CD4-positive, CD25-positive, alpha-beta regulatory T cell (primary cell): ENCODE data around the gene APH1B. TPM values are rescaled to one million over a fixed set of nuclear protein-coding genes. Genes with fewer than 3 reads are reported as not detected.
A peak's percentile ranks its signal among the peaks of the same experiment; 100 is the strongest.
"Not testable (repeated sequence)": the region's sequence is repeated elsewhere in the genome, so short reads cannot be mapped to it uniquely, and the experiment has no call there.

Source experiments
- ATAC-seq, 2 donors: fragments of 150-1000 bp; cut with Tn5 transposase; one replicate each; pipeline ENCODE4 v1.10.0; 2021; ENCODE audit warnings: low read depth in 2 of 2, moderate number of reproducible peaks in 2 of 2, moderate library complexity in 1 of 2
- DNase-seq, 3 donors: peaks; one replicate each; pipeline versions ENCODE4 v3.0.0 to v3.0.0-alpha.2; 2012 to 2022; ENCODE audit warnings: mixed read lengths in 1 of 3
- H3K27ac ChIP-seq: one replicate; pipeline ENCODE4 v1.7.0; 2013; ENCODE audit warnings: mild to moderate bottlenecking, low read length; ENCODE audit not compliant: insufficient read depth, poor library complexity, severe bottlenecking
- H3K27me3 ChIP-seq: one replicate; pipeline ENCODE4 v1.7.0; 2013; ENCODE audit warnings: low read length; ENCODE audit not compliant: control insufficient read depth, insufficient read depth
- H3K36me3 ChIP-seq: one replicate; pipeline ENCODE4 v1.7.0; 2013; ENCODE audit warnings: mild to moderate bottlenecking, low read length, moderate library complexity; ENCODE audit not compliant: control insufficient read depth, insufficient read depth
- H3K4me1 ChIP-seq: 2 replicates; pipeline ENCODE4 v1.7.0; 2013; ENCODE audit warnings: mild to moderate bottlenecking, low read length; ENCODE audit not compliant: insufficient read depth, control insufficient read depth, poor library complexity, severe bottlenecking
- H3K4me3 ChIP-seq: one replicate; pipeline ENCODE4 v1.7.0; 2013; ENCODE audit warnings: low read depth, mild to moderate bottlenecking, low read length, moderate library complexity
- H3K9me3 ChIP-seq, 2 experiments: 1 replicate in 1 of 2; 2 replicates in 1 of 2; pipeline ENCODE4 v1.7.0; 2013; ENCODE audit warnings: low read length in 2 of 2, mild to moderate bottlenecking in 1 of 2, moderate library complexity in 1 of 2; ENCODE audit not compliant: control insufficient read depth in 2 of 2
- H3K27ac Mint-ChIP-seq, 3 donors: one replicate each; pipeline ENCODE4 v1.8.0; 2020 to 2022; ENCODE audit warnings: mild to moderate bottlenecking in 3 of 3, mixed read lengths in 3 of 3, moderate library complexity in 2 of 3
- H3K27me3 Mint-ChIP-seq: one replicate; pipeline ENCODE4 v1.8.0; 2022; ENCODE audit warnings: mild to moderate bottlenecking, mixed read lengths
- H3K36me3 Mint-ChIP-seq: one replicate; pipeline ENCODE4 v1.8.0; 2020; ENCODE audit warnings: mixed read lengths
- H3K4me1 Mint-ChIP-seq, 4 donors: one replicate each; pipeline ENCODE4 v1.8.0; 2020 to 2022; ENCODE audit warnings: mixed read lengths in 4 of 4, mild to moderate bottlenecking in 1 of 4
- H3K4me3 Mint-ChIP-seq, 4 donors: one replicate each; pipeline ENCODE4 v1.8.0; 2020 to 2022; ENCODE audit warnings: mild to moderate bottlenecking in 4 of 4, mixed read lengths in 4 of 4, moderate library complexity in 3 of 4
- H3K9me3 Mint-ChIP-seq, 7 donors: one replicate each; pipeline ENCODE4 v1.8.0; 2020 to 2022; ENCODE audit warnings: mixed read lengths in 7 of 7, mild to moderate bottlenecking in 3 of 7, moderate library complexity in 2 of 7
- polyA plus RNA-seq, 4 donors: library from polyadenylated mRNA; unstranded; fragments of 300-500 nt; fragmentation: Illumina TruSeq; gene quantifications; one replicate each; pipeline ENCODE4 v1.2.3, GENCODE V29; 2021
- total RNA-seq: library from RNA; stranded (reverse); gene quantifications from one replicate; pipeline ENCODE4 v1.2.3, GENCODE V29; 2022

Gene APH1B
- total and polyA plus RNA-seq, 5 donors from 2014 or later: 9.1 to 19.0 (median 13.7) TPM

DNA sequence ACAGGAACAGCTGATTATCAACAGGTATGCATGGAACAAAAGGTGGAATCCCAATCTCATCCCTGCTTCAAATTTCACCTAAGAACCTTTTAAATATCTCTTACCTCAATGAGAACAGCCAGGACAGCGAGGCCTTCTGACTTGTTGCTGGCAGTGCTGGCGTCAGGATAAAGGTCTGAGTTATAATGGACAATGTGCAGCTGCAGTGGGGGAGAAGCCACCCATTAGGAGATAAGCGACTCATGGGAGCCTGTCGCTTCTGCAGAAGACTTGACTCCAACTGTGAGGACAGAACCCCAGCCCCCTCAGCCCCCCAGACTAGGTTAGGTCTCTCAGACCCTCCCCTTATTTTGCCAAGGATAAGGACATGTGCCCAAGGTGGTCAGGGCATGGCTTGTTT, 64.5 kb downstream of the APH1B start:
- no peak overlapping the region for H3K4me3 ChIP-seq
- ATAC-seq (no peak), DNase-seq (no peak)
- Mint-ChIP-seq H3K4me1 (peaks cover 0 to 5% (median 0%) of the 10 kb centered on the region in 4 donors), H3K36me3 (no peaks in the 10 kb centered on the region), H3K4me3 (no peak overlapping the region), H3K27ac (no peak overlapping the region), H3K9me3 (peaks cover 0 to 1% (median 0%) of the 10 kb centered on the region in 7 donors), H3K27me3 (peaks cover 14% of the 10 kb centered on the region)
- no peaks in the 10 kb centered on the region for H3K9me3 ChIP-seq
- H3K27me3 ChIP-seq: no peaks in the 10 kb centered on the region
- no peaks in the 10 kb centered on the region for H3K4me1 ChIP-seq
- H3K27ac ChIP-seq: no peak overlapping the region
- H3K36me3 ChIP-seq: no peaks in the 10 kb centered on the region

GRCh38 chr15:63342996-63343562, 65.7 kb downstream of the APH1B start:
- not testable (repeated sequence) for H3K36me3 Mint-ChIP-seq, H3K27ac Mint-ChIP-seq, H3K27ac ChIP-seq, H3K4me1 Mint-ChIP-seq, H3K4me3 Mint-ChIP-seq, DNase-seq, ATAC-seq, H3K9me3 Mint-ChIP-seq, H3K36me3 ChIP-seq, H3K27me3 ChIP-seq, H3K4me3 ChIP-seq, H3K4me1 ChIP-seq, H3K9me3 ChIP-seq
- peaks cover 14% of the 10 kb centered on the region for H3K27me3 Mint-ChIP-seq

DNA sequence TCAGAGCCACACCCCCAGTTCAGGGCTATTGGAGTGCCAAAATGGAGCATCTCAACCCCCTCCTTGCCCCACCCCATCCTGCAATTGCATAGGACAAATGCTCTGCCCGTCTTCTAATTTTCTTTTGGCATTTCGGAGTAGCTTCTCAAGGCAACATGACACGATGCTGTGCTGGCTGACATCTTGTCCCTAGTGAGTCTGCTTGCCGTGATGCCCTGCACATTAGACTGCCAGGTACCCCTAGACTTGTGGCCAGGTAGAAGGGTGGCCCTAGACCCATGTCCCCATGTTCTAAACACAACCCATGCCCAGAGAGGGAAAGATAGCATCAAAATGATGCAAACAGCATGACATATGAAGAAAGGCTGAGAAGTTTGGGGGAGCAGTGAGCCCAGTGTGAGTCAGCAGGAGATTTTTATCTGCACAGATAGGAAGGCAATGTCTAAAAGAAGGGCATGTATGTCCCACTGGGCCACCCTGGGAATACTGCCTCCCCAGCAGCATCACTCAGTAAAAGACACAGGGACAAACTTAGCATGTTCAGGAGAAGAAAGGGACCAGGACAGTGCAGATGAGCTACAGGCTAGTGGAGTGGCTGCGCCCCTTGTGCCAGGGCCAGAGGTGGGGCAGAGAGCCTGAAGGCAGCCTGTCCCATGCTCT, 67.5 kb downstream of the APH1B start:
- no peak overlapping the region for H3K4me3 Mint-ChIP-seq
- no peaks in the 10 kb centered on the region for H3K36me3 Mint-ChIP-seq
- H3K4me1 Mint-ChIP-seq: peaks cover 0 to 5% (median 0%) of the 10 kb centered on the region in 4 donors
- H3K4me1 ChIP-seq: no peaks in the 10 kb centered on the region
- H3K36me3 ChIP-seq: no peaks in the 10 kb centered on the region
- no peak overlapping the region for H3K27ac Mint-ChIP-seq
- no peaks in the 10 kb centered on the region for H3K9me3 ChIP-seq
- peaks cover 14% of the 10 kb centered on the region for H3K27me3 Mint-ChIP-seq
- H3K4me3 ChIP-seq: no peak overlapping the region
- peaks cover 0 to 1% (median 0%) of the 10 kb centered on the region in 7 donors for H3K9me3 Mint-ChIP-seq
- no peaks in the 10 kb centered on the region for H3K27me3 ChIP-seq
- no peak for DNase-seq
- H3K27ac ChIP-seq: no peak overlapping the region
- ATAC-seq: no peak

DNA sequence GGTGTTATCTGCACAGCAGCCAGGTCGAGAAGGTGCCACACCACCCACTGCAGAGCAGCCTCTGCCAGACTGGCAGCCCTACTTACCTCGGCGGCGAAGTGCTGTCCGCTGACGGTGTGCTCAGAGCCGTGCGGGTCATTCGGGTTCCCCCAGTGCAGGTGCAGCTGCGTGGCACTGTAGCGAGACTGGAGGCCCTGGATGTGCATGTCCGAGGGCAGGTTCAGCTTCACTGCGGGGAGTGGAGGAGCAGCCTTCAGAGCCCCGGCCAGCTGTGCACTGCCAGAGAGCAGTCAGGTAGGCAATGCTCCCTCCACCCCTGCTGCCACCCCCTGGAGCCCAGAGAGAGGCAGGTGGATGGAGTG, 68.0 kb downstream of the APH1B start:
- no peak for ATAC-seq
- H3K9me3 Mint-ChIP-seq: peaks cover 0 to 1% (median 0%) of the 10 kb centered on the region in 7 donors
- peaks cover 0 to 5% (median 0%) of the 10 kb centered on the region in 4 donors for H3K4me1 Mint-ChIP-seq
- Histone ChIP-seq H3K36me3 (no peaks in the 10 kb centered on the region), H3K9me3 (no peaks in the 10 kb centered on the region), H3K27me3 (no peaks in the 10 kb centered on the region), H3K4me3 (no peak overlapping the region), H3K4me1 (no peaks in the 10 kb centered on the region), H3K27ac (no peak overlapping the region)
- no peak overlapping the region for H3K4me3 Mint-ChIP-seq
- no peak overlapping the region for H3K27ac Mint-ChIP-seq
- H3K27me3 Mint-ChIP-seq: peaks cover 14% of the 10 kb centered on the region
- H3K36me3 Mint-ChIP-seq: no peaks in the 10 kb centered on the region
- no peak for DNase-seq

DNA sequence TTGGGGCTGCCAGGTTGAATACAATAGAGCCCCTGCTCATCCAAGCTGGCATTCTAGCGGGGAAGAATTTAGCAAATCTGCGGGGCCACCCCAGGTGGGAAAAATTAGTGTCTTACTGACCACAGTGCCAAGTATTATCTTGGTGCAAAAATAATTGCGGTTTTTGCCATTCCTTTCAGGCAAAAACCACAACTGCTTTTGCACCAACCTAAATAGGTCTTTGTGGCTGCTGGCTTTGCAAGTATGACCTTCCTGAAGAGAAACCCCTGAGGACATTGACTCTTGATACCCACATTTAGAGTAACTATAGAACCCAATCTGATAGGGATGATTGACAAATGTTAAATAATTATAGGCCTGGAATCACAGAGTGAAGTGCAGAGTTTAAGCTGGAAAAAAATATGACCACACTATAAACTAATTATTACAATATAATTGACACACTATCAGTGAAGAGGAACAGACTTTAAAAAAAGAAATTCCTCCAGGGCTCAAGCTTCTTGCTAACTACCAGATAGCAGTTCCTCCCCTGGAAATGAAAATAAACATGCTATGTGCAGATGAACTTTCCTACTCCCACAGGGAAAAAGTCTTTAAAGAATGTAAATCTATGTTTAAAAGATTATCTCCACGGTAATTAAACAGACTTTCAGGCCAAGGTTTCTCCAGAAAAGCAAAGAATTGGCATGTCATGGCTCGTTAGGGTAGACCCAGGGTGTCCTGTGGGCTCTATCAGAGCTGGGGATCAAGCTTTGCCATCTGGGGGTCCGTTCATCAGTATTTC, 69.9 kb downstream of the APH1B start:
- DNase-seq (no peak), ATAC-seq (no peak)
- Histone ChIP-seq H3K4me1 (no peaks in the 10 kb centered on the region), H3K27me3 (no peaks in the 10 kb centered on the region), H3K36me3 (no peaks in the 10 kb centered on the region), H3K9me3 (no peaks in the 10 kb centered on the region), H3K4me3 (no peak overlapping the region), H3K27ac (no peak overlapping the region)
- Mint-ChIP-seq H3K27me3 (peaks cover 5% of the 10 kb centered on the region), H3K27ac (no peak overlapping the region), H3K4me1 (peaks cover 0 to 2% (median 0%) of the 10 kb centered on the region in 4 donors), H3K4me3 (no peak overlapping the region), H3K36me3 (no peaks in the 10 kb centered on the region), H3K9me3 (peaks cover 0 to 1% (median 0%) of the 10 kb centered on the region in 7 donors)

DNA sequence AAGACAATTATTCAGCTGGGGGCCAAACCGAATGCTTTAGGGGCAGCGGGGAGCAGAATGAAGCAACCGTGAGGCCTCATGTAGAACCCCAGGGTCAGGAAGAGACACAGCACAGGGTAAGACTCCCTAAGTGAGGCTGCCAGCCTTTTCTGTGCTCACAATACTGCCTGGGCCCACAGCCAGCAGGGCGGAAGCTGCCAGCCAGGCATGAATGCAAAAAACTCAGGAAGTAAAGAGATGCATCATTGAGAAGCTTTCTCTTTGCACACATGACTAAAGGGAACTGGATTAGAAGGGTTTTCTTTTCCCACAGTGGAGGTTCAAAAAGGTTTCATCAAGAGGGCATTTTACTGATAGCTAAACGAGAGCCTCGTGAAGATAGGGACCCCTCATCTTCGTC, 71.0 kb downstream of the APH1B start:
- Histone ChIP-seq H3K27ac (no peak overlapping the region), H3K4me3 (no peak overlapping the region), H3K27me3 (no peaks in the 10 kb centered on the region), H3K4me1 (no peaks in the 10 kb centered on the region), H3K36me3 (no peaks in the 10 kb centered on the region), H3K9me3 (no peaks in the 10 kb centered on the region)
- no peak for DNase-seq
- H3K4me1 Mint-ChIP-seq: no peaks in the 10 kb centered on the region
- peaks cover 5% of the 10 kb centered on the region for H3K27me3 Mint-ChIP-seq
- H3K36me3 Mint-ChIP-seq: no peaks in the 10 kb centered on the region
- ATAC-seq: no peak
- peaks cover 0 to 1% (median 0%) of the 10 kb centered on the region in 7 donors for H3K9me3 Mint-ChIP-seq
- no peak overlapping the region for H3K4me3 Mint-ChIP-seq
- peak overlapping the region in 1 of 3 donors; percentile 68 for H3K27ac Mint-ChIP-seq

DNA sequence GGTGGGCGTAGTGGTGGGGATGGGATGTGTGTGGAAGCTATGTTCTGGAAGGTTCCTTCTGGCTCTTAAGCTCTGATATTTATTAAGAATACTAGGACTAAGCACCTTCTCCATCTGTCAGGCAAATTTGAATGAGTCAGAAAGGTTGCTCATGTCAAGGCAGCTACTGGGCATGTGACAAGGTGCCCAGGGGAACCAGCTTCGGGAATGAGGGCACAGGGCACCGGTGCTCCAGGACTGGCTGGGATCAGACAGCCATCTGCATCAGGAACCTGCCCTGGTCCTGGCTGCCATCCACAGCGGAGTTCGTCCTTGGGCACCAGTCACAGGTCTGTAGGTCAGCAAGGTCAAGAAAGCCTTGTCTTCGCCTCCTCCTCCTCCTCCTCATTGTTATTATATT, 71.8 kb downstream of the APH1B start:
- ATAC-seq (no peak), DNase-seq (no peak)
- Mint-ChIP-seq H3K27ac (no peak overlapping the region), H3K9me3 (peaks cover 0 to 1% (median 0%) of the 10 kb centered on the region in 7 donors), H3K27me3 (peaks cover 2% of the 10 kb centered on the region), H3K4me3 (no peak overlapping the region), H3K36me3 (no peaks in the 10 kb centered on the region), H3K4me1 (no peaks in the 10 kb centered on the region)
- Histone ChIP-seq H3K9me3 (no peaks in the 10 kb centered on the region), H3K27me3 (no peaks in the 10 kb centered on the region), H3K27ac (no peak overlapping the region), H3K4me3 (no peak overlapping the region), H3K4me1 (no peaks in the 10 kb centered on the region), H3K36me3 (no peaks in the 10 kb centered on the region)
